Measurements from ENCODE around the gene OPHN1. TPM values are rescaled to one million over a fixed set of nuclear protein-coding genes. Genes with fewer than 3 reads are reported as not detected.
"Not testable (repeated sequence)": the region's sequence is repeated elsewhere in the genome, so short reads cannot be mapped to it uniquely, and the experiment has no call there.

The OPHN1 gene
- total RNA-seq, 2 experiments from 2014 or later, result not detected

- no peak overlapping the region for H3K27ac Mint-ChIP-seq
- no peaks in the 10 kb centered on the region for H3K36me3 Mint-ChIP-seq (ENCODE audit: low read depth)
- H3K4me3 Mint-ChIP-seq, result no peak overlapping the region
- CTCF ChIA-PET, result no interaction called here
- H3K4me1 Mint-ChIP-seq (ENCODE audit: low read depth), result no peaks in the 10 kb centered on the region
- no peaks in the 10 kb centered on the region for H3K9me3 Mint-ChIP-seq
- DNase-seq, result no peak
- intact Hi-C loops (cut with micrococcal nuclease), result no loop called here
- peaks cover 5% of the 10 kb centered on the region for H3K27me3 Mint-ChIP-seq (ENCODE audit: low read depth)
Measured at GRCh38 chrX:68417651-68418050, 15.6 kb downstream of the OPHN1 start.

- Mint-ChIP-seq H3K4me3 (no peak overlapping the region), H3K27ac (no peak overlapping the region), H3K36me3 (ENCODE audit: low read depth) (no peaks in the 10 kb centered on the region), H3K4me1 (ENCODE audit: low read depth) (no peaks in the 10 kb centered on the region), H3K9me3 (no peaks in the 10 kb centered on the region), H3K27me3 (ENCODE audit: low read depth) (peaks cover 5% of the 10 kb centered on the region)
- intact Hi-C loops (cut with micrococcal nuclease), result no loop called here
- DNase-seq, result no peak
- CTCF ChIA-PET, result no interaction called here
Measured at GRCh38 chrX:68416592-68416991, 16.7 kb downstream of the OPHN1 start.

- H3K4me1 Mint-ChIP-seq (ENCODE audit: low read depth), result no peaks in the 10 kb centered on the region
- intact Hi-C loops (cut with micrococcal nuclease), result no loop called here
- H3K9me3 Mint-ChIP-seq, result no peaks in the 10 kb centered on the region
Measured at GRCh38 chrX:68415316-68415715, 18.0 kb downstream of the OPHN1 start.

GRCh38 chrX:68413254-68413653, 20.0 kb downstream of the OPHN1 start:
- no peak overlapping the region for H3K4me3 Mint-ChIP-seq
- no peaks in the 10 kb centered on the region for H3K36me3 Mint-ChIP-seq (ENCODE audit: low read depth)
- intact Hi-C loops (cut with micrococcal nuclease), result no loop called here
- no peaks in the 10 kb centered on the region for H3K9me3 Mint-ChIP-seq
- no peak for DNase-seq
- no peak overlapping the region for H3K27ac Mint-ChIP-seq
- CTCF ChIA-PET, result no interaction called here
- no peaks in the 10 kb centered on the region for H3K4me1 Mint-ChIP-seq (ENCODE audit: low read depth)
- no peaks in the 10 kb centered on the region for H3K27me3 Mint-ChIP-seq (ENCODE audit: low read depth)

More at GRCh38 chrX:68415316-68415715, 18.0 kb downstream of the OPHN1 start:
- CTCF ChIA-PET, result interaction anchor here (0.9 kb wide), 1 partner anchor 318 kb away, joined by 3 read pairs; no protein-coding TSS in a partner anchor
- no peak for DNase-seq
- peaks cover 3% of the 10 kb centered on the region for H3K27me3 Mint-ChIP-seq (ENCODE audit: low read depth)
- no peaks in the 10 kb centered on the region for H3K36me3 Mint-ChIP-seq (ENCODE audit: low read depth)
- H3K4me3 Mint-ChIP-seq, result no peak overlapping the region
- no peak overlapping the region for H3K27ac Mint-ChIP-seq

- CTCF ChIA-PET, result no interaction called here
- no peak overlapping the region for H3K27ac Mint-ChIP-seq
- no peak overlapping the region for H3K4me3 Mint-ChIP-seq
- H3K36me3 Mint-ChIP-seq (ENCODE audit: low read depth), result no peaks in the 10 kb centered on the region
- DNase-seq, result no peak
- intact Hi-C loops (cut with micrococcal nuclease), result no loop called here
- H3K9me3 Mint-ChIP-seq, result no peaks in the 10 kb centered on the region
- no peaks in the 10 kb centered on the region for H3K4me1 Mint-ChIP-seq (ENCODE audit: low read depth)
- no peaks in the 10 kb centered on the region for H3K27me3 Mint-ChIP-seq (ENCODE audit: low read depth)
Measured at GRCh38 chrX:68411729-68412128, 21.6 kb downstream of the OPHN1 start.

GRCh38 chrX:68409194-68409593, 24.1 kb downstream of the OPHN1 start:
- intact Hi-C loops (cut with micrococcal nuclease), result no loop called here
- H3K4me1 Mint-ChIP-seq (ENCODE audit: low read depth), result no peaks in the 10 kb centered on the region
- H3K27ac Mint-ChIP-seq, result no peak overlapping the region
- no peak overlapping the region for H3K4me3 Mint-ChIP-seq
- no peak for DNase-seq
- H3K9me3 Mint-ChIP-seq, result no peaks in the 10 kb centered on the region
- H3K36me3 Mint-ChIP-seq (ENCODE audit: low read depth), result no peaks in the 10 kb centered on the region
- H3K27me3 Mint-ChIP-seq (ENCODE audit: low read depth), result no peaks in the 10 kb centered on the region
- CTCF ChIA-PET, result no interaction called here

GRCh38 chrX:68403522-68403921, 29.8 kb downstream of the OPHN1 start:
- DNase-seq, result no peak
- Mint-ChIP-seq H3K9me3 (no peaks in the 10 kb centered on the region), H3K27ac (no peak overlapping the region), H3K4me1 (ENCODE audit: low read depth) (no peaks in the 10 kb centered on the region), H3K4me3 (no peak overlapping the region), H3K36me3 (ENCODE audit: low read depth) (no peaks in the 10 kb centered on the region), H3K27me3 (ENCODE audit: low read depth) (no peaks in the 10 kb centered on the region)
- intact Hi-C loops (cut with micrococcal nuclease), result no loop called here
- CTCF ChIA-PET, result no interaction called here

- DNase-seq, result no peak
- H3K27me3 Mint-ChIP-seq (ENCODE audit: low read depth), result no peaks in the 10 kb centered on the region
Measured at GRCh38 chrX:68403038-68403437, 30.3 kb downstream of the OPHN1 start.

GRCh38 chrX:68402094-68402493, 31.2 kb downstream of the OPHN1 start:
- DNase-seq, result no peak
- Mint-ChIP-seq H3K27me3 (ENCODE audit: low read depth) (no peaks in the 10 kb centered on the region), H3K36me3 (ENCODE audit: low read depth) (no peaks in the 10 kb centered on the region), H3K4me1 (ENCODE audit: low read depth) (no peaks in the 10 kb centered on the region), H3K9me3 (no peaks in the 10 kb centered on the region), H3K4me3 (no peak overlapping the region), H3K27ac (no peak overlapping the region)
- CTCF ChIA-PET, result no interaction called here
- intact Hi-C loops (cut with micrococcal nuclease), result no loop called here

More at GRCh38 chrX:68403038-68403437, 30.3 kb downstream of the OPHN1 start:
- no peak overlapping the region for H3K27ac Mint-ChIP-seq
- no peaks in the 10 kb centered on the region for H3K9me3 Mint-ChIP-seq
- no peak overlapping the region for H3K4me3 Mint-ChIP-seq
- H3K4me1 Mint-ChIP-seq (ENCODE audit: low read depth), result no peaks in the 10 kb centered on the region
- intact Hi-C loops (cut with micrococcal nuclease), result no loop called here
- CTCF ChIA-PET, result no interaction called here
- no peaks in the 10 kb centered on the region for H3K36me3 Mint-ChIP-seq (ENCODE audit: low read depth)

GRCh38 chrX:68398291-68398690, 35.0 kb downstream of the OPHN1 start:
- Mint-ChIP-seq H3K27ac (no peak overlapping the region), H3K27me3 (ENCODE audit: low read depth) (no peaks in the 10 kb centered on the region), H3K4me1 (ENCODE audit: low read depth) (no peaks in the 10 kb centered on the region), H3K9me3 (no peaks in the 10 kb centered on the region), H3K4me3 (no peak overlapping the region), H3K36me3 (ENCODE audit: low read depth) (no peaks in the 10 kb centered on the region)
- intact Hi-C loops (cut with micrococcal nuclease), result no loop called here
- CTCF ChIA-PET, result no interaction called here
- DNase-seq, result no peak

- CTCF ChIA-PET, result no interaction called here
- DNase-seq, result no peak
- H3K4me1 Mint-ChIP-seq (ENCODE audit: low read depth), result no peaks in the 10 kb centered on the region
- intact Hi-C loops (cut with micrococcal nuclease), result no loop called here
- H3K9me3 Mint-ChIP-seq, result no peaks in the 10 kb centered on the region
- no peak overlapping the region for H3K27ac Mint-ChIP-seq
- H3K36me3 Mint-ChIP-seq (ENCODE audit: low read depth), result no peaks in the 10 kb centered on the region
- H3K4me3 Mint-ChIP-seq, result no peak overlapping the region
- no peaks in the 10 kb centered on the region for H3K27me3 Mint-ChIP-seq (ENCODE audit: low read depth)
Measured at GRCh38 chrX:68396953-68397352, 36.3 kb downstream of the OPHN1 start.

GRCh38 chrX:68389419-68389960, 43.8 kb downstream of the OPHN1 start:
- H3K9me3 Mint-ChIP-seq; H3K4me3 Mint-ChIP-seq; intact Hi-C loops (cut with micrococcal nuclease); CTCF ChIA-PET; H3K36me3 Mint-ChIP-seq (ENCODE audit: low read depth); DNase-seq; H3K4me1 Mint-ChIP-seq (ENCODE audit: low read depth); H3K27ac Mint-ChIP-seq; H3K27me3 Mint-ChIP-seq (ENCODE audit: low read depth): not testable (repeated sequence)

GRCh38 chrX:68387776-68388175, 45.5 kb downstream of the OPHN1 start:
- intact Hi-C loops (cut with micrococcal nuclease), result no loop called here
- Mint-ChIP-seq H3K9me3 (no peaks in the 10 kb centered on the region), H3K36me3 (ENCODE audit: low read depth) (no peaks in the 10 kb centered on the region), H3K4me3 (no peak overlapping the region), H3K4me1 (ENCODE audit: low read depth) (no peaks in the 10 kb centered on the region), H3K27me3 (ENCODE audit: low read depth) (no peaks in the 10 kb centered on the region), H3K27ac (no peak overlapping the region)
- CTCF ChIA-PET, result no interaction called here
- DNase-seq, result no peak

GRCh38 chrX:68383540-68383939, 49.8 kb downstream of the OPHN1 start:
- intact Hi-C loops (cut with micrococcal nuclease), result no loop called here
- CTCF ChIA-PET, result no interaction called here
- H3K4me1 Mint-ChIP-seq (ENCODE audit: low read depth), result no peaks in the 10 kb centered on the region
- peaks cover 6% of the 10 kb centered on the region for H3K27me3 Mint-ChIP-seq (ENCODE audit: low read depth)
- H3K27ac Mint-ChIP-seq, result no peak overlapping the region
- no peaks in the 10 kb centered on the region for H3K9me3 Mint-ChIP-seq
- no peak overlapping the region for H3K4me3 Mint-ChIP-seq
- no peaks in the 10 kb centered on the region for H3K36me3 Mint-ChIP-seq (ENCODE audit: low read depth)
- DNase-seq, result no peak

All from activated naive CD4-positive, alpha-beta T cell treated with anti-CD3 and anti-CD28 coated beads for 36 hours (primary cell).